CD4-positive, alpha-beta T cell treated with Interleukin-12 subunit alpha and Interleukin-12 subunit beta, for 1 hour (primary cell): ENCODE measurements around the gene ANKRD36B.
"Not testable (repeated sequence)": the region's sequence is repeated elsewhere in the genome, so short reads cannot be mapped to it uniquely, and the experiment has no call there.

Experiments
- DNase-seq: peaks from one replicate; pipeline ENCODE4 v3.0.0-alpha.2; 2020

Gene ANKRD36B

DNA sequence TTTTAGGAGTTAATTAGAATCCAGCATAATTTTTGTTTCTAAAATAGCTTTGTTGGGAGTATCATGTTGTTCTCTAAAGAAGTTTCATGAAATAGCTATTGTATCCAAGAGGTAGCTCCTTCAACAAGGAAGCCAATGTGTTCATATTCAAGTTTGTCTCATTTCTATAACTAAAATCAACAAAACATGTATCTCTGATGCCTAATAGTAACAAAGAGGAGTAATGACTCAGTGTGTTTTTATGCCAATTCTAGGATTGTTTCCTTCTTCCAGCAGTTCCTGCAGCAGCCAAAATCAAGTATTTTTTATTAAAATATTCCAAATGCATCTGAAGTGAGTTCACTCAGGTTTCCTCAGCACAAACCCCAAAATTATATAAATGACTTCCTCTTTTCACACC lies 41.1 kb downstream of the ANKRD36B start:
- DNase-seq: not testable (repeated sequence)

DNA sequence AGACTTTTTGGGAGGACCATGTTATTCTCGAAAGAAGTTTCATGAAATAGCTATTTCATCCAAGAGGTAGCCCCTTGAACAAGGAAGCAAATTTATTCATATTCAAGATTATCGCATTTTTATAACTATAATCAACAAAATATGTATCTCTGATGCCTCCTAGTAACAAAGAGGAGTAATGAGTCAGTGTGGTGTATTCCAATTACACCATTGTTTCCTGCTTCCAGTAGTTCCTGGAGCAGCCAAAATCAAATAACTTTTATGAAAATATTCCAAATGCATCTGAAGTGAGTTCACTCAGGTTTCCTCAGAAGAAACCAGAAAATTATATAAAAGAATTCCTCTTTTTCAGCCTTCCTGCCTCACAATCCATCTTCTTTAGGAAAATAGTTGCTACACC lies 43.0 kb downstream of the ANKRD36B start:
- no peak for DNase-seq

- DNase-seq: not testable (repeated sequence)
These were observed 44.8 kb downstream of the ANKRD36B start for GRCh38 chr2:97544911-97545310.

DNA sequence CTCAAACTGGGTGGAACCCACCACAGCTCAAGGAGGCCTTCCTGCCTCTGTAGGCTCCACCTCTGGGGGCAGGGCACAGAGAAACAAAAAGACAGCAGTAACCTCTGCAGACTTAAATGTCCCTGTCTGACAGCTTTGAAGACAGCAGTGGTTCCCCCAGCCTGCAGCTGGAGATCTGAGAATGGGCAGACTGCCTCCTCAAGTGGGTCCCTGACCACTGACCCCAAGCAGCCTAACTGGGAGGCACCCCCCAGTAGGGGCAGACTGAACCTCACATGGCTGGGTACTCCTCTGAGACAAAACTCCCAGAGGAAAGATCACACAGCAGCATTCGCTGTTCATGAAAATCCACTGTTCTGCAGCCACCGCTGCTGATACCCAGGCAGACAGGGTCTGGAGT lies 63.8 kb downstream of the ANKRD36B start:
- DNase-seq: not testable (repeated sequence)

- not testable (repeated sequence) for DNase-seq
These were observed 65.9 kb downstream of the ANKRD36B start for GRCh38 chr2:97523816-97524215.

GRCh38 chr2:97522916-97523555 lies 66.6 kb downstream of the ANKRD36B start:
- not testable (repeated sequence) for DNase-seq

DNA sequence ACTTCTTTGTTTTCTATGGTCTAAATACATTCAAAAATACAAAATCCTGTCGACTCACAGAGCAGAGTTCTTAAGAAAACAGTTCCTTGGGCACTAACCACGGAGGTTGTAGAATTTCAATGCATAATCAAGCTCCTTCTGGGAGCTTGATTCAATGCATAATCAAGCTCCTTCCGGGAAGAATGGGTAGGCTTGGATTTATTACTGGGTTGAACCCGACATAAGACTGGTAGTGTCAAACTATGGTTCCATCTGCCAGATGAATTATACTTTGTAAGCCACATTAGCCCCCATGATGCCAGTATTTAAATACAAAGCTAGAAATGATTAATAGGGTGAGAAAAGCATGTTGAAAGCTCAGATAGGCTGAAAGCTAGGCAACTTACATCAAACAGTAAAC lies 94.0 kb downstream of the ANKRD36B start:
- not testable (repeated sequence) for DNase-seq

GRCh38 chr2:97490141-97490540 lies 99.5 kb downstream of the ANKRD36B start:
- DNase-seq: not testable (repeated sequence)
